NCI-H1930 (cell line): ENCODE results near the gene PHACTR2.
"Not testable (repeated sequence)": the region's sequence is repeated elsewhere in the genome, so short reads cannot be mapped to it uniquely, and the experiment has no call there.

Experiments
- DNase-seq, 2 experiments: peaks; one replicate each; lab custom pipeline; 2025; lab: John Stamatoyannopoulos, UW

Gene PHACTR2

GRCh38 chr6:143677891-143678791 is at the start of gene PHACTR2:
TSS of gene PHACTR2 (plus strand) at chr6:143677965. CDS start at chr6:143678164, 199 bp downstream.
- peak; percentile 26 to 50 for DNase-seq

- no peak for DNase-seq
Observed at GRCh38 chr6:143629104-143630080, 48.4 kb upstream of the PHACTR2 start.

- not testable (repeated sequence) for DNase-seq
Observed at GRCh38 chr6:143631196-143631595, 46.6 kb upstream of the PHACTR2 start.

- no peak for DNase-seq
Observed at GRCh38 chr6:143632894-143633293, 44.9 kb upstream of the PHACTR2 start.

GRCh38 chr6:143634486-143634885 is 43.3 kb upstream of the PHACTR2 start:
- peak; percentile 75 to 87 for DNase-seq

GRCh38 chr6:143637691-143638090 is 40.1 kb upstream of the PHACTR2 start:
- no peak for DNase-seq

GRCh38 chr6:143642403-143642802 is 35.4 kb upstream of the PHACTR2 start:
- DNase-seq, result no peak

GRCh38 chr6:143647191-143647590 is 30.6 kb upstream of the PHACTR2 start:
- DNase-seq, result no peak

- DNase-seq, result no peak
Observed at GRCh38 chr6:143647732-143648131, 30.0 kb upstream of the PHACTR2 start.

GRCh38 chr6:143649319-143649718 is 28.4 kb upstream of the PHACTR2 start:
- DNase-seq, result not testable (repeated sequence)

- DNase-seq, result not testable (repeated sequence)
Observed at GRCh38 chr6:143651328-143651727, 26.4 kb upstream of the PHACTR2 start.

GRCh38 chr6:143652841-143653331 is 24.9 kb upstream of the PHACTR2 start:
- DNase-seq, result no peak

- no peak for DNase-seq
Observed at GRCh38 chr6:143655541-143655940, 22.2 kb upstream of the PHACTR2 start.

GRCh38 chr6:143656026-143656425 is 21.7 kb upstream of the PHACTR2 start:
- DNase-seq, result no peak

- no peak for DNase-seq
Observed at GRCh38 chr6:143657809-143658208, 20.0 kb upstream of the PHACTR2 start.

GRCh38 chr6:143660170-143660569 is 17.6 kb upstream of the PHACTR2 start:
- DNase-seq, result not testable (repeated sequence)

GRCh38 chr6:143664171-143664570 is 13.6 kb upstream of the PHACTR2 start:
- DNase-seq, result no peak

GRCh38 chr6:143666007-143666406 is 11.8 kb upstream of the PHACTR2 start:
- not testable (repeated sequence) for DNase-seq

- DNase-seq, result not testable (repeated sequence)
Observed at GRCh38 chr6:143669483-143669882, 8.3 kb upstream of the PHACTR2 start.

- no peak for DNase-seq
Observed at GRCh38 chr6:143673669-143674068, 4.1 kb upstream of the PHACTR2 start.

GRCh38 chr6:143674483-143675381 is 3.0 kb upstream of the PHACTR2 start:
- no peak for DNase-seq
